Measurements from ENCODE around the gene RGS10. TPM values are rescaled to one million over a fixed set of nuclear protein-coding genes. Genes with fewer than 3 reads are reported as not detected.

RGS10 gene, protein sequence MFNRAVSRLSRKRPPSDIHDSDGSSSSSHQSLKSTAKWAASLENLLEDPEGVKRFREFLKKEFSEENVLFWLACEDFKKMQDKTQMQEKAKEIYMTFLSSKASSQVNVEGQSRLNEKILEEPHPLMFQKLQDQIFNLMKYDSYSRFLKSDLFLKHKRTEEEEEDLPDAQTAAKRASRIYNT
- total RNA-seq (2014; rRNA removed; shearing (Covaris generic)) = 26.9 and 27.8 TPM in 2 replicates
- polyA plus RNA-seq (2016; fragmentation: Nextera tagmentation; extraction: Ambion mirVana) = 38.7 and 40.3 TPM in 2 replicates

DNA sequence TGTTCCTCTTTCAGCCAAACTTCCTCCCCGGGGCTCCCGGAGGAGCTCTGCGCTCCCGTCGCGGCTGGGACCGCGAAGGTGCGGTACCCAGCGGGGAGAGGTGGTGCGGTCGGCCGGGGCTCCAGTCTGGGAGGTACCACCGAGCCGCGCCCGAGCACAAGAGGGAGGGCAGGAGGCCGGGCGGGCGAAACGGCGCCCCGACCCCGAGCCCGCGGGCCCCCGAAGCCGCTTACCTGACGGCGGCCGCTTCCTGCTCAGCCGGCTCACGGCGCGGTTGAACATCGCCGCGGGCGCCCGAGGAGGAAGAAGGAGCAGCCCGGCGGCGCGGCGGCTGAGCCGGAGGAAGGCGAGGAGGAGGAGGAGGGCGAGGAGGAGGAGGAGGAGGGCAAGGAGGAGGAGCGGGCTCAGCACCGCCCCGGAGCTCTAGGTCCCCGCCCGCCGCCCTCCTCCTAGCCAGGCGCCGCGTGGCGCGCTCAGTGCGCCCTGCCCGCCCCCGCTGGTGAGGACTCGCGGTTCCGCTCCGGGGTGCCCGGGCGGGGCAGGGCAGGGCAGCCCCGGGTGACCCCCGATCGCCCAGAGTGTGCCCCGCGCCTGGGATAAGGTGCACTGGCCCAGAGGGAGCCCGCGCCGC is at the start of gene RGS10:
Gene RGS10, minus strand, starts transcription at position 363 of the 631 bp plus-strand sequence. Its CDS starts 81 bp downstream, at position 282.
- Histone ChIP-seq H3K27me3 (replicated peaks; ENCODE audit: insufficient read depth) (no peaks in the 10 kb centered on the region), H3K4me1 (ENCODE audit: insufficient read depth) (peaks cover 29% of the 10 kb centered on the region), H3F3A (ENCODE audit: insufficient read depth) (peaks cover 6% of the 10 kb centered on the region; the same call in 1 of the 2 replicates), H2AFZ (peak within 1 kb of the TSS; percentile 82), H3K79me2 (ENCODE audit: insufficient read depth) (peaks cover 46% of the 10 kb centered on the region), H3K9ac (peak within 1 kb of the TSS; percentile 84), H3K27ac (peak within 1 kb of the TSS; percentile 38), H3K4me3 (peak within 1 kb of the TSS; percentile 84), H3K9me3 (ENCODE audit: low read depth) (no peaks in the 10 kb centered on the region), H4K20me1 (ENCODE audit: insufficient read depth) (no peaks in the 10 kb centered on the region), H3K9me2 (ENCODE audit: insufficient read depth) (no peaks in the 10 kb centered on the region), H3K4me2 (ENCODE audit: unreplicated experiment) (peak within 1 kb of the TSS; percentile 70), H3K36me3 (ENCODE audit: low read depth) (no peaks in the 10 kb centered on the region)
- no peak for TF ChIP-seq EZH2 (IDR thresholded peaks at IDR 0.05; ENCODE audit: insufficient read depth, poor library complexity, severe bottlenecking)
- no peak for TF ChIP-seq EZH2phosphoT487 (IDR thresholded peaks at IDR 0.05; ENCODE audit: insufficient read depth, low read depth)
- DNase-seq = peak; percentile 92
- in situ Hi-C loops (cut with MboI) = no loop called here
- 1 to 2% methylated on average over 28 to 63 of the region's 76 CpGs for WGBS, 2 experiments (ENCODE audit: low coverage in 1 of 2, low lambda C conversion rate in 2 of 2, missing lambda C conversion rate in 2 of 2)

GRCh38 chr10:119588071-119588470 is 45.6 kb upstream of the RGS10 start:
- Histone ChIP-seq H3K4me1 (ENCODE audit: insufficient read depth) (peaks cover 19% of the 10 kb centered on the region), H3K9ac (no peak overlapping the region), H3K4me2 (ENCODE audit: unreplicated experiment) (no peak overlapping the region), H3K27me3 (replicated peaks; ENCODE audit: insufficient read depth) (no peaks in the 10 kb centered on the region), H3K9me2 (ENCODE audit: insufficient read depth) (no peaks in the 10 kb centered on the region), H3K4me3 (no peak overlapping the region), H3F3A (ENCODE audit: insufficient read depth) (peaks cover under 1% of the 10 kb centered on the region; the same call in 1 of the 2 replicates), H3K79me2 (ENCODE audit: insufficient read depth) (peaks cover 100% of the 10 kb centered on the region), H3K27ac (no peak overlapping the region), H3K36me3 (ENCODE audit: low read depth) (peaks cover 38% of the 10 kb centered on the region; the same call in 1 of the 2 replicates), H3K9me3 (ENCODE audit: low read depth) (no peaks in the 10 kb centered on the region), H2AFZ (no peak overlapping the region), H4K20me1 (ENCODE audit: insufficient read depth) (peaks cover 38% of the 10 kb centered on the region)
- 96 to 99% methylated on average over 4 of the region's 4 CpGs for WGBS, 2 experiments (ENCODE audit: low coverage in 1 of 2, low lambda C conversion rate in 2 of 2, missing lambda C conversion rate in 2 of 2)
- in situ Hi-C loops (cut with MboI) = no loop called here
- no peak for TF ChIP-seq EZH2 (IDR thresholded peaks at IDR 0.05; ENCODE audit: insufficient read depth, poor library complexity, severe bottlenecking)
- DNase-seq = no peak

GRCh38 chr10:119578355-119578754 is 35.8 kb upstream of the RGS10 start:
- H3K36me3 ChIP-seq (ENCODE audit: low read depth) = peaks cover 79% of the 10 kb centered on the region
- H3K27ac ChIP-seq = no peak overlapping the region
- no peaks in the 10 kb centered on the region for H3K27me3 ChIP-seq (replicated peaks; ENCODE audit: insufficient read depth)
- peaks cover 18% of the 10 kb centered on the region for H3K4me1 ChIP-seq (ENCODE audit: insufficient read depth)
- H2AFZ ChIP-seq = no peak overlapping the region
- H3K79me2 ChIP-seq (ENCODE audit: insufficient read depth) = peaks cover 64% of the 10 kb centered on the region
- no peaks in the 10 kb centered on the region for H4K20me1 ChIP-seq (ENCODE audit: insufficient read depth)
- in situ Hi-C loops (cut with MboI) = no loop called here
- TF ChIP-seq EZH2 (IDR thresholded peaks at IDR 0.05; ENCODE audit: insufficient read depth, poor library complexity, severe bottlenecking) = no peak
- no peak for TF ChIP-seq EZH2phosphoT487 (IDR thresholded peaks at IDR 0.05; ENCODE audit: insufficient read depth, low read depth)
- no peak overlapping the region for H3K4me2 ChIP-seq (ENCODE audit: unreplicated experiment)
- no peaks in the 10 kb centered on the region for H3K9me3 ChIP-seq (ENCODE audit: low read depth)
- peaks cover 35% of the 10 kb centered on the region; the same call in 1 of the 2 replicates for H3F3A ChIP-seq (ENCODE audit: insufficient read depth)
- H3K9me2 ChIP-seq (ENCODE audit: insufficient read depth) = no peaks in the 10 kb centered on the region
- WGBS, 2 experiments (ENCODE audit: low coverage in 1 of 2, low lambda C conversion rate in 2 of 2, missing lambda C conversion rate in 2 of 2) = 91 to 94% methylated on average over 3 of the region's 3 CpGs
- H3K4me3 ChIP-seq = no peak overlapping the region
- DNase-seq = no peak
- H3K9ac ChIP-seq = no peak overlapping the region

DNA sequence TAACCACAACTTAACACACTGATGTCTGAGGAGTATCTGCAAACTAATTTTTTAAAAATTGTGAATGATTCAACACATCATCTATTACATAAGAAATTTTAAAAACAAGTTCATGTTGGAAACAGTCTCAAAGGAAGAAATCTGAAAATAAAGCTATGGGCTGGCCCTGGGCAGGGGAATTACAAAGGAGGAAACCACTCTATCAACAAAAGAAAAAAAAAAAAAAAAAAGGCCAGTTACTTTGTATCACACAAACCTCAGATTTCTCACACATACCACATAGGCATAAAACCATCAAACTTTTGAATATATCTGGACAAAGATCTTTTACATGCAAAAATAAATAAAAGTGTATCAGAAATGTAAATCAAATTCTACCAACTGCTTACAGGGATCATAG is 33.5 kb upstream of the RGS10 start:
- in situ Hi-C loops (cut with MboI) = no loop called here
- no peaks in the 10 kb centered on the region for H3K9me2 ChIP-seq (ENCODE audit: insufficient read depth)
- no peak overlapping the region for H3K27ac ChIP-seq
- no peaks in the 10 kb centered on the region for H3K27me3 ChIP-seq (replicated peaks; ENCODE audit: insufficient read depth)
- H2AFZ ChIP-seq = no peak overlapping the region
- peaks cover 40% of the 10 kb centered on the region; the same call in 1 of the 2 replicates for H3K79me2 ChIP-seq (ENCODE audit: insufficient read depth)
- H3K9me3 ChIP-seq (ENCODE audit: low read depth) = no peaks in the 10 kb centered on the region
- no peaks in the 10 kb centered on the region for H4K20me1 ChIP-seq (ENCODE audit: insufficient read depth)
- no peak overlapping the region for H3K4me3 ChIP-seq
- DNase-seq = no peak
- H3K36me3 ChIP-seq (ENCODE audit: low read depth) = peaks cover 80% of the 10 kb centered on the region
- peaks cover 37% of the 10 kb centered on the region; the same call in 1 of the 2 replicates for H3F3A ChIP-seq (ENCODE audit: insufficient read depth)
- no peak overlapping the region for H3K4me2 ChIP-seq (ENCODE audit: unreplicated experiment)
- H3K9ac ChIP-seq = no peak overlapping the region
- no peak for TF ChIP-seq EZH2phosphoT487 (IDR thresholded peaks at IDR 0.05; ENCODE audit: insufficient read depth, low read depth)
- no peak for TF ChIP-seq EZH2 (IDR thresholded peaks at IDR 0.05; ENCODE audit: insufficient read depth, poor library complexity, severe bottlenecking)
- H3K4me1 ChIP-seq (ENCODE audit: insufficient read depth) = peaks cover 2% of the 10 kb centered on the region

Measured in GM23248 (cell line).